ENCODE results near the gene MED13L. TPM values are rescaled to one million over a fixed set of nuclear protein-coding genes. Genes with fewer than 3 reads are reported as not detected.

MED13L gene
- total and polyA plus RNA-seq, 11 donors = 12.2 to 84.1 (median 60.2) TPM

- TF ChIP-seq, protein P1, sequence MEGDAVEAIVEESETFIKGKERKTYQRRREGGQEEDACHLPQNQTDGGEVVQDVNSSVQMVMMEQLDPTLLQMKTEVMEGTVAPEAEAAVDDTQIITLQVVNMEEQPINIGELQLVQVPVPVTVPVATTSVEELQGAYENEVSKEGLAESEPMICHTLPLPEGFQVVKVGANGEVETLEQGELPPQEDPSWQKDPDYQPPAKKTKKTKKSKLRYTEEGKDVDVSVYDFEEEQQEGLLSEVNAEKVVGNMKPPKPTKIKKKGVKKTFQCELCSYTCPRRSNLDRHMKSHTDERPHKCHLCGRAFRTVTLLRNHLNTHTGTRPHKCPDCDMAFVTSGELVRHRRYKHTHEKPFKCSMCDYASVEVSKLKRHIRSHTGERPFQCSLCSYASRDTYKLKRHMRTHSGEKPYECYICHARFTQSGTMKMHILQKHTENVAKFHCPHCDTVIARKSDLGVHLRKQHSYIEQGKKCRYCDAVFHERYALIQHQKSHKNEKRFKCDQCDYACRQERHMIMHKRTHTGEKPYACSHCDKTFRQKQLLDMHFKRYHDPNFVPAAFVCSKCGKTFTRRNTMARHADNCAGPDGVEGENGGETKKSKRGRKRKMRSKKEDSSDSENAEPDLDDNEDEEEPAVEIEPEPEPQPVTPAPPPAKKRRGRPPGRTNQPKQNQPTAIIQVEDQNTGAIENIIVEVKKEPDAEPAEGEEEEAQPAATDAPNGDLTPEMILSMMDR (IDR thresholded peaks at IDR 0.05) = no peak
- TF ChIP-seq POLR2A (IDR thresholded peaks at IDR 0.05) = no peak
- intact Hi-C loops (cut with DNase I) = no loop called here
- Histone ChIP-seq H3K4me3 (no peak overlapping the region), H3K4me1 (peaks cover 0 to 4% (median 0%) of the 10 kb centered on the region in 12 donors), H3K36me3 (no peaks in the 10 kb centered on the region), H3K27ac (no peak overlapping the region), H3K9me3 (peaks cover 0 to 16% (median 5%) of the 10 kb centered on the region in 12 donors), H3K27me3 (no peaks in the 10 kb centered on the region)
- WGBS, 4 donors = 80 to 99% (median 97%) methylated on average over 3 of the region's 3 CpGs
- DNase-seq = no peak
- no peak for ATAC-seq
These were observed 32.6 kb upstream of the MED13L start for GRCh38 chr12:116310082-116310481.

GRCh38 chr12:116309343-116309742 is 31.9 kb upstream of the MED13L start:
- ATAC-seq (no peak), DNase-seq (no peak)
- no peaks in the 10 kb centered on the region for H3K36me3 ChIP-seq
- H3K9me3 ChIP-seq = peaks cover 0 to 16% (median 5%) of the 10 kb centered on the region in 12 donors
- intact Hi-C loops (cut with DNase I) = no loop called here
- H3K27ac ChIP-seq = no peak overlapping the region
- WGBS, 4 donors = 50 to 100% (median 77%) methylated on average over 1 of the region's 1 CpG
- H3K27me3 ChIP-seq = no peaks in the 10 kb centered on the region
- H3K4me3 ChIP-seq = no peak overlapping the region
- H3K4me1 ChIP-seq = peaks cover 0 to 2% (median 0%) of the 10 kb centered on the region in 12 donors
- no peak for TF ChIP-seq POLR2A (IDR thresholded peaks at IDR 0.05)
- TF ChIP-seq, protein P1 (IDR thresholded peaks at IDR 0.05) = no peak

DNA sequence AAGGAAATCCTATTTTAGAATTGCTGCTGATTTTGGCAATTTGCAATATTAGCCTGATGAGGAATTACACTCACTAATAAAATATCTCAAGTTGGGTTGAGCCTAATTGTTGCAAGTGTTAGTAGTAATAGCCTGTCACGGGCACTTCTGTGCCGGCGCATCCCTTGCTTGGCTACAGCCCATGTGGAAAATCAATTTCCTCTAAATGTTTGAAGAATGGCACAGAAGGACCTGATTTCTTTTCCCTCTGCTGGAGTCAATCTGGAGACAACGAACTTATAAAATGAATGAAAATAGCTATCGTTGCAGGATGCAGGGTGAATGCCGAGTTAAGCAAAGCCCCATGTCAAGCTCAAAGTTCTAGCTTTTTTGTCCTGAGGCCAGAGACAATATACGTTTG is 31.2 kb upstream of the MED13L start:
- no peak for TF ChIP-seq POLR2A (IDR thresholded peaks at IDR 0.05)
- TF ChIP-seq, protein P1 (IDR thresholded peaks at IDR 0.05) = no peak
- DNase-seq (no peak), ATAC-seq (no peak)
- no peak overlapping the region for H3K4me3 ChIP-seq
- H3K27ac ChIP-seq = no peak overlapping the region
- H3K27me3 ChIP-seq = no peaks in the 10 kb centered on the region
- H3K4me1 ChIP-seq = peaks cover 0 to 8% (median 0%) of the 10 kb centered on the region in 12 donors
- H3K9me3 ChIP-seq = peaks cover 0 to 16% (median 5%) of the 10 kb centered on the region in 12 donors
- WGBS, 4 donors = 50 to 64% (median 59%) methylated on average over 7 of the region's 7 CpGs
- H3K36me3 ChIP-seq = no peaks in the 10 kb centered on the region
- intact Hi-C loops (cut with DNase I) = no loop called here

- no peak for DNase-seq
- ATAC-seq = no peak
- intact Hi-C loops (cut with DNase I) = no loop called here
- Histone ChIP-seq H3K9me3 (peaks cover 0 to 16% (median 5%) of the 10 kb centered on the region in 12 donors), H3K27ac (no peak overlapping the region), H3K36me3 (no peaks in the 10 kb centered on the region), H3K4me1 (peaks cover 0 to 20% (median 0%) of the 10 kb centered on the region in 12 donors), H3K27me3 (no peaks in the 10 kb centered on the region), H3K4me3 (no peak overlapping the region)
- 93 to 97% (median 96%) methylated on average over 3 of the region's 3 CpGs for WGBS, 4 donors
- no peak for TF ChIP-seq POLR2A (IDR thresholded peaks at IDR 0.05)
- TF ChIP-seq, protein P1 (IDR thresholded peaks at IDR 0.05) = no peak
These were observed 29.5 kb upstream of the MED13L start for GRCh38 chr12:116306968-116307367.

Measured in heart left ventricle (tissue), 16 donors.